GM21360 (cell line): ENCODE data around the gene MRPS25.
"Not testable (repeated sequence)": the region's sequence is repeated elsewhere in the genome, so short reads cannot be mapped to it uniquely, and the experiment has no call there.

Source experiments
- ATAC-seq: cut with Tn5 transposase; IDR thresholded peaks from one replicate; pipeline ENCODE4 v1.9.1; 2021; ENCODE audit warnings: mild to moderate bottlenecking, moderate library complexity; ENCODE audit not compliant: unreplicated experiment

MRPS25 gene

GRCh38 chr3:15044326-15044725, 20.8 kb downstream of the MRPS25 start:
- ATAC-seq = no peak

GRCh38 chr3:15043408-15044171, 21.5 kb downstream of the MRPS25 start:
- no peak for ATAC-seq

GRCh38 chr3:15042936-15043335, 22.2 kb downstream of the MRPS25 start:
- no peak for ATAC-seq

GRCh38 chr3:15041950-15042349, 23.2 kb downstream of the MRPS25 start:
- no peak for ATAC-seq

- no peak for ATAC-seq
These were observed 24.3 kb downstream of the MRPS25 start for GRCh38 chr3:15040844-15041243.

GRCh38 chr3:15038306-15038705, 26.8 kb downstream of the MRPS25 start:
- ATAC-seq = no peak

- ATAC-seq = no peak
These were observed 32.0 kb downstream of the MRPS25 start for GRCh38 chr3:15033103-15033502.

GRCh38 chr3:15032650-15033049, 32.5 kb downstream of the MRPS25 start:
- no peak for ATAC-seq

GRCh38 chr3:15029625-15030024, 35.5 kb downstream of the MRPS25 start:
- ATAC-seq = no peak

GRCh38 chr3:15023719-15024118, 41.4 kb downstream of the MRPS25 start:
- ATAC-seq = no peak

- no peak for ATAC-seq
These were observed 41.9 kb downstream of the MRPS25 start for GRCh38 chr3:15023249-15023648.

- ATAC-seq = no peak
These were observed 47.9 kb downstream of the MRPS25 start for GRCh38 chr3:15017191-15017590.

- no peak for ATAC-seq
These were observed 49.7 kb downstream of the MRPS25 start for GRCh38 chr3:15015456-15015855.

- ATAC-seq = no peak
These were observed 50.3 kb downstream of the MRPS25 start for GRCh38 chr3:15014606-15015328.

GRCh38 chr3:15011174-15011573, 53.9 kb downstream of the MRPS25 start:
- ATAC-seq = no peak

GRCh38 chr3:15010664-15011063, 54.5 kb downstream of the MRPS25 start:
- no peak for ATAC-seq

- no peak for ATAC-seq
These were observed 55.9 kb downstream of the MRPS25 start for GRCh38 chr3:15009167-15009566.

- ATAC-seq = no peak
These were observed 57.4 kb downstream of the MRPS25 start for GRCh38 chr3:15007681-15008141.

- not testable (repeated sequence) for ATAC-seq
These were observed 65.9 kb downstream of the MRPS25 start for GRCh38 chr3:14999182-14999581.
